NCI-H526 treated with DMSO at 0.1 percent for 48 hours (cell line): ENCODE results near the gene SYNGAP1.

Source experiments
- DNase-seq: peaks from one replicate; lab custom pipeline; 2025; lab: John Stamatoyannopoulos, UW

Gene SYNGAP1

GRCh38 chr6:33404884-33405283 lies 15.0 kb upstream of the SYNGAP1 start:
- DNase-seq: no peak

- DNase-seq: no peak
Observed at GRCh38 chr6:33405386-33405940, 14.4 kb upstream of the SYNGAP1 start.

- no peak for DNase-seq
Observed at GRCh38 chr6:33406126-33406525, 13.7 kb upstream of the SYNGAP1 start.

- DNase-seq: no peak
Observed at GRCh38 chr6:33407132-33407718, 12.6 kb upstream of the SYNGAP1 start.

- DNase-seq: peak; percentile 90
Observed at GRCh38 chr6:33410050-33410710, 9.7 kb upstream of the SYNGAP1 start.

GRCh38 chr6:33410711-33411631 lies 8.9 kb upstream of the SYNGAP1 start, which contains the start of gene PHF1:
TSS of gene PHF1 (plus strand) at chr6:33411014. CDS start at chr6:33412264, 1,250 bp downstream.
- peak; percentile 57 for DNase-seq

- DNase-seq: no peak
Observed at GRCh38 chr6:33411632-33412005, 8.2 kb upstream of the SYNGAP1 start.

- DNase-seq: no peak
Observed at GRCh38 chr6:33412140-33413009, 7.5 kb upstream of the SYNGAP1 start.

- DNase-seq: no peak
Observed at GRCh38 chr6:33413241-33414120, 6.4 kb upstream of the SYNGAP1 start.

GRCh38 chr6:33414592-33415271 lies 5.1 kb upstream of the SYNGAP1 start:
- no peak for DNase-seq

- no peak for DNase-seq
Observed at GRCh38 chr6:33415831-33416230, 4.0 kb upstream of the SYNGAP1 start.

- DNase-seq: no peak
Observed at GRCh38 chr6:33416386-33417127, 3.3 kb upstream of the SYNGAP1 start.

GRCh38 chr6:33417128-33417902 lies 2.5 kb upstream of the SYNGAP1 start:
- DNase-seq: no peak

- DNase-seq: peak; percentile 98
Observed at GRCh38 chr6:33417903-33418689, 1.8 kb upstream of the SYNGAP1 start, which contains the start of gene CUTA. TSS of gene CUTA (minus strand) at chr6:33418107. CDS start at chr6:33418000, 107 bp downstream.

GRCh38 chr6:33418690-33419291 lies 1.1 kb upstream of the SYNGAP1 start:
- DNase-seq: no peak

- no peak for DNase-seq
Observed at GRCh38 chr6:33420491-33421343, 852 bp downstream of the SYNGAP1 start.
